HCT116 (cell line): ENCODE measurements around the gene MYCL.

ENCODE experiments used
- EGR1 ChIP-seq: IDR thresholded peaks from 2 replicates; pipeline ENCODE4 v1.6.1; 2012; ENCODE audit warnings: low read depth
- EZH2 ChIP-seq: fragments of 200-600 bp; sonication (generic); IDR thresholded peaks from 2 replicates; pipeline ENCODE4 v1.6.1; 2017; ENCODE audit warnings: antibody characterized with exemption, mixed run types
- POLR2A ChIP-seq: IDR thresholded peaks from 2 replicates; pipeline ENCODE4 v1.7.0; 2011; ENCODE audit warnings: borderline replicate concordance; ENCODE audit not compliant: insufficient read depth, insufficient read length; ENCODE audit errors: extremely low read depth
- POLR2AphosphoS5 ChIP-seq: IDR thresholded peaks from 2 replicates; pipeline ENCODE4 v1.6.1; 2011; ENCODE audit warnings: mild to moderate bottlenecking, low read depth, low read length, moderate library complexity
- SP1 ChIP-seq: IDR thresholded peaks from 2 replicates; pipeline ENCODE4 v1.6.1; 2012; ENCODE audit warnings: low read depth
- YY1 ChIP-seq: IDR thresholded peaks from 2 replicates; pipeline ENCODE4 v1.6.1; 2011; ENCODE audit warnings: low read length, low read depth, moderate library complexity, mild to moderate bottlenecking; ENCODE audit not compliant: insufficient replicate concordance; ENCODE audit errors: extremely low read depth
- TF ChIP-seq, protein P1 (sequence below), 3 experiments: fragments of 200-600 bp in 1 of 3; sonication (generic) in 1 of 3; IDR thresholded peaks in 2 of 3; conservative IDR thresholded peaks in 1 of 3; 2 replicates each; pipeline ENCODE4 v1.5.1; 2012 to 2017; ENCODE audit warnings: low read depth in 2 of 3, low read length in 2 of 3, antibody characterized with exemption in 1 of 3, borderline replicate concordance in 1 of 3, control low read depth in 1 of 3, mild to moderate bottlenecking in 1 of 3, mixed read lengths in 1 of 3, mixed run types in 1 of 3, moderate library complexity in 1 of 3; ENCODE audit not compliant: insufficient read depth in 1 of 3

GRCh38 chr1:39845569-39846566, 55.8 kb downstream of the MYCL start:
- TF ChIP-seq, protein P1, sequence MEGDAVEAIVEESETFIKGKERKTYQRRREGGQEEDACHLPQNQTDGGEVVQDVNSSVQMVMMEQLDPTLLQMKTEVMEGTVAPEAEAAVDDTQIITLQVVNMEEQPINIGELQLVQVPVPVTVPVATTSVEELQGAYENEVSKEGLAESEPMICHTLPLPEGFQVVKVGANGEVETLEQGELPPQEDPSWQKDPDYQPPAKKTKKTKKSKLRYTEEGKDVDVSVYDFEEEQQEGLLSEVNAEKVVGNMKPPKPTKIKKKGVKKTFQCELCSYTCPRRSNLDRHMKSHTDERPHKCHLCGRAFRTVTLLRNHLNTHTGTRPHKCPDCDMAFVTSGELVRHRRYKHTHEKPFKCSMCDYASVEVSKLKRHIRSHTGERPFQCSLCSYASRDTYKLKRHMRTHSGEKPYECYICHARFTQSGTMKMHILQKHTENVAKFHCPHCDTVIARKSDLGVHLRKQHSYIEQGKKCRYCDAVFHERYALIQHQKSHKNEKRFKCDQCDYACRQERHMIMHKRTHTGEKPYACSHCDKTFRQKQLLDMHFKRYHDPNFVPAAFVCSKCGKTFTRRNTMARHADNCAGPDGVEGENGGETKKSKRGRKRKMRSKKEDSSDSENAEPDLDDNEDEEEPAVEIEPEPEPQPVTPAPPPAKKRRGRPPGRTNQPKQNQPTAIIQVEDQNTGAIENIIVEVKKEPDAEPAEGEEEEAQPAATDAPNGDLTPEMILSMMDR (IDR thresholded peaks at IDR 0.05 in 2 of 3, conservative IDR thresholded peaks at IDR 0.05 in 1 of 3; ENCODE audit: borderline replicate concordance in 1 of 3, insufficient read depth in 1 of 3, low read depth in 2 of 3, low read length in 2 of 3): no peak
- TF ChIP-seq POLR2A: no peak
- no peak for TF ChIP-seq EGR1
- TF ChIP-seq SP1: no peak
- no peak for TF ChIP-seq YY1
- no peak for TF ChIP-seq POLR2AphosphoS5
- TF ChIP-seq EZH2: no peak
